HG03571 (cell line): ENCODE results near the gene ATXN1.
A peak's percentile ranks its signal among the peaks of the same experiment; 100 is the strongest.
"Not testable (repeated sequence)": the region's sequence is repeated elsewhere in the genome, so short reads cannot be mapped to it uniquely, and the experiment has no call there.

Experiments
- ATAC-seq: cut with Tn5 transposase; IDR thresholded peaks from one replicate; pipeline ENCODE4 v1.9.1; 2021; ENCODE audit not compliant: unreplicated experiment

The ATXN1 gene

GRCh38 chr6:16704401-16705045 is 56.7 kb downstream of the ATXN1 start:
- ATAC-seq: no peak

GRCh38 chr6:16702627-16703378 is 58.5 kb downstream of the ATXN1 start:
- not testable (repeated sequence) for ATAC-seq

GRCh38 chr6:16700916-16701234 is 60.4 kb downstream of the ATXN1 start:
- ATAC-seq: no peak

- ATAC-seq: no peak
Observed at GRCh38 chr6:16700202-16700915, 60.9 kb downstream of the ATXN1 start.

GRCh38 chr6:16698997-16699868 is 62.0 kb downstream of the ATXN1 start:
- no peak for ATAC-seq

GRCh38 chr6:16698162-16698533 is 63.1 kb downstream of the ATXN1 start:
- no peak for ATAC-seq

- ATAC-seq: no peak
Observed at GRCh38 chr6:16697437-16698161, 63.7 kb downstream of the ATXN1 start.

GRCh38 chr6:16696496-16696895 is 64.8 kb downstream of the ATXN1 start:
- no peak for ATAC-seq

- peak; percentile 54 for ATAC-seq
Observed at GRCh38 chr6:16694781-16695578, 66.3 kb downstream of the ATXN1 start.

GRCh38 chr6:16691324-16691723 is 69.9 kb downstream of the ATXN1 start:
- peak; percentile 32 for ATAC-seq

- peak; percentile 58 for ATAC-seq
Observed at GRCh38 chr6:16690608-16691142, 70.6 kb downstream of the ATXN1 start.

- ATAC-seq: no peak
Observed at GRCh38 chr6:16689788-16690607, 71.3 kb downstream of the ATXN1 start.

- no peak for ATAC-seq
Observed at GRCh38 chr6:16688984-16689636, 72.2 kb downstream of the ATXN1 start.

GRCh38 chr6:16688436-16688835 is 72.8 kb downstream of the ATXN1 start:
- no peak for ATAC-seq

GRCh38 chr6:16687045-16687444 is 74.2 kb downstream of the ATXN1 start:
- ATAC-seq: no peak

- ATAC-seq: peak; percentile 58
Observed at GRCh38 chr6:16684896-16685554, 76.2 kb downstream of the ATXN1 start.

GRCh38 chr6:16684195-16684689 is 77.0 kb downstream of the ATXN1 start:
- ATAC-seq: no peak
